Nephron progenitor cell (in vitro differentiated cells): Measurements from ENCODE around the gene ARID1B.
A peak's percentile ranks its signal among the peaks of the same experiment; 100 is the strongest.

Source experiments
- DNase-seq: peaks from one replicate; pipeline ENCODE4 v3.0.0; 2021
- H3K27ac Mint-ChIP-seq: 2 replicates; pipeline ENCODE4 v1.8.0; 2021; ENCODE audit warnings: mild to moderate bottlenecking, moderate library complexity, mixed read lengths
- H3K27me3 Mint-ChIP-seq: 2 replicates; pipeline ENCODE4 v1.8.0; 2021; ENCODE audit warnings: mild to moderate bottlenecking, low read depth, mixed read lengths; ENCODE audit not compliant: poor library complexity
- H3K36me3 Mint-ChIP-seq: 2 replicates; pipeline ENCODE4 v1.8.0; 2021; ENCODE audit warnings: low read depth, mixed read lengths
- H3K4me1 Mint-ChIP-seq: 2 replicates; pipeline ENCODE4 v1.8.0; 2021; ENCODE audit warnings: mixed read lengths
- H3K4me3 Mint-ChIP-seq: 2 replicates; pipeline ENCODE4 v1.8.0; 2021; ENCODE audit warnings: mild to moderate bottlenecking, moderate library complexity, mixed read lengths
- H3K9me3 Mint-ChIP-seq: 2 replicates; pipeline ENCODE4 v1.8.0; 2021; ENCODE audit warnings: mild to moderate bottlenecking, moderate library complexity, mixed read lengths
- TF ChIP-seq, protein P1 (sequence below): fragments of 200-600 bp; sonication (generic); IDR thresholded peaks from 2 replicates; pipeline ENCODE4 v1.5.0; 2021; ENCODE audit warnings: antibody characterized with exemption

ARID1B gene

DNA sequence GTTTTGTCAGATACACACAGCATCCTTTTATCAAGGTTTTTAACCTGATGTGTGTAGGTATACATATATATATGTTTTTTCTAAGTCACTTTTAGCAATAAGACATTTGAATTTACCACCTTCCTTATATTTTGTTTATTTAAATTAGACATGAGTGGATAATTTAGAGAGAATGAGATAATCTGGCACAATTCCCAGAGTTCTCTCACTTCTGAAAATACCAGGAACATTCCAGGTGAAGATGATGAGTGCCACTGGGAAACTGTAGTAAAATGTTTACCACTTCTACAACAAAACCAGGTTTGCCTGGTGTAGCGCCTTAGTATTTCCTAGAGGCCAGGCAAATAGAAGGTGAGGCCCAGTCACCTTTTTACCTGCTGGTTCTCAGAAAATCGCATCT is 356.7 kb downstream of the ARID1B start:
- Mint-ChIP-seq H3K4me3 (no peak overlapping the region), H3K27me3 (peaks cover 6% of the 10 kb centered on the region), H3K4me1 (peaks cover 12% of the 10 kb centered on the region), H3K36me3 (peaks cover 62% of the 10 kb centered on the region), H3K9me3 (no peaks in the 10 kb centered on the region), H3K27ac (no peak overlapping the region)
- DNase-seq, result no peak
- TF ChIP-seq, protein P1, sequence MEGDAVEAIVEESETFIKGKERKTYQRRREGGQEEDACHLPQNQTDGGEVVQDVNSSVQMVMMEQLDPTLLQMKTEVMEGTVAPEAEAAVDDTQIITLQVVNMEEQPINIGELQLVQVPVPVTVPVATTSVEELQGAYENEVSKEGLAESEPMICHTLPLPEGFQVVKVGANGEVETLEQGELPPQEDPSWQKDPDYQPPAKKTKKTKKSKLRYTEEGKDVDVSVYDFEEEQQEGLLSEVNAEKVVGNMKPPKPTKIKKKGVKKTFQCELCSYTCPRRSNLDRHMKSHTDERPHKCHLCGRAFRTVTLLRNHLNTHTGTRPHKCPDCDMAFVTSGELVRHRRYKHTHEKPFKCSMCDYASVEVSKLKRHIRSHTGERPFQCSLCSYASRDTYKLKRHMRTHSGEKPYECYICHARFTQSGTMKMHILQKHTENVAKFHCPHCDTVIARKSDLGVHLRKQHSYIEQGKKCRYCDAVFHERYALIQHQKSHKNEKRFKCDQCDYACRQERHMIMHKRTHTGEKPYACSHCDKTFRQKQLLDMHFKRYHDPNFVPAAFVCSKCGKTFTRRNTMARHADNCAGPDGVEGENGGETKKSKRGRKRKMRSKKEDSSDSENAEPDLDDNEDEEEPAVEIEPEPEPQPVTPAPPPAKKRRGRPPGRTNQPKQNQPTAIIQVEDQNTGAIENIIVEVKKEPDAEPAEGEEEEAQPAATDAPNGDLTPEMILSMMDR, result no peak

DNA sequence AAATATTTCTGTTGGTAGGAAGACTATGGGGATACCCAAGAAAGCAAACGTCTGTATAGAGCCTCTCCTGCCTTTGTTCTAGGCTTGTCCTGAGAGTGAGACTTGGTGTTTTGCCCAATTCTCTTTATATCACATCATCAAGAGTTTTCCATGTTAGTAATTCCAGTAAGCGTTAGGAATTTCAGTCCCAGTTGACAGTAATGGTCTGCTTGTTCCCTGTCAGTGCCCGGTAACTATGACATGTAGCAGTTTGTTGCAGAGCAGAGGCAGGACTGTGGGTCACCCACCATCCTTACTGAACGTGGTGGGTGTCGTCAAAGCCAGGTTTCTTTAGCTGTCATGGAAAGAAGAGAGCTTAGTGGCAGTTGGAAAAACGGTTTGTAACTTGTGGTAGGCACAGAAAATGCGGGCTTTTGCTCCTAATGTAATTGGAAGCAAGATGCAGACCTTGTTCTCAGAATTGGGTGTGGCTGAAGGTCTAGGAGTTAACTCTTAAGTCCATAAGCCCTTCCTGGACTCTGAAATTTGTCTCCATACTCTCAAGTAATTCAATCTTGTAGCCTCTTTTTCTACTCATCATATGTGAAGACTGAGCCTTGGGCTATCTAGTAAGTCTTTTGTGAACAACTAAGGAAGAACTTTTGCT is 357.3 kb downstream of the ARID1B start:
- peaks cover 63% of the 10 kb centered on the region for H3K36me3 Mint-ChIP-seq
- no peak overlapping the region for H3K27ac Mint-ChIP-seq
- TF ChIP-seq, protein P1, result no peak
- no peak overlapping the region for H3K4me3 Mint-ChIP-seq
- DNase-seq, result no peak
- no peaks in the 10 kb centered on the region for H3K9me3 Mint-ChIP-seq
- peaks cover 6% of the 10 kb centered on the region for H3K27me3 Mint-ChIP-seq
- H3K4me1 Mint-ChIP-seq, result peaks cover 12% of the 10 kb centered on the region

DNA sequence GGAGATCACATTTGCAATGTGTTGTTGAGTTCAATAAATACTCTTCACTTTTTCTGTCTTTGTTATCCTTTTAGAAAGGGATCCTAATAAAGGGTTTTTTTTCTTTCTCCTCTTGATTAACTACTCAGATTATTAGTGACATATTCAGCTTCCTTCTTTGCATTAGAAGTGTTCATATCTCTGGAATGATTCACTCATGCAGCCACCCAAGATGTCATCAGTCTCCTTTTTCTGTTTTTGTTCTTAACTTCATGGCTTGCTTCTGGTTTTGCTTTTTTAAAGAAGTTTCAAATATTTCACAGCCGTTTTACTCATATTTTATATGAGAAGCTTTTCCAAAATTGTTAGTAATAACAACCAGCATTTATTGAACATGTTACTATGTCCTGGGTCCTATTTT is 358.5 kb downstream of the ARID1B start:
- TF ChIP-seq, protein P1, result no peak
- peaks cover 12% of the 10 kb centered on the region for H3K4me1 Mint-ChIP-seq
- DNase-seq, result no peak
- no peak overlapping the region for H3K27ac Mint-ChIP-seq
- no peaks in the 10 kb centered on the region for H3K9me3 Mint-ChIP-seq
- peaks cover 6% of the 10 kb centered on the region for H3K27me3 Mint-ChIP-seq
- H3K36me3 Mint-ChIP-seq, result peaks cover 69% of the 10 kb centered on the region
- no peak overlapping the region for H3K4me3 Mint-ChIP-seq

DNA sequence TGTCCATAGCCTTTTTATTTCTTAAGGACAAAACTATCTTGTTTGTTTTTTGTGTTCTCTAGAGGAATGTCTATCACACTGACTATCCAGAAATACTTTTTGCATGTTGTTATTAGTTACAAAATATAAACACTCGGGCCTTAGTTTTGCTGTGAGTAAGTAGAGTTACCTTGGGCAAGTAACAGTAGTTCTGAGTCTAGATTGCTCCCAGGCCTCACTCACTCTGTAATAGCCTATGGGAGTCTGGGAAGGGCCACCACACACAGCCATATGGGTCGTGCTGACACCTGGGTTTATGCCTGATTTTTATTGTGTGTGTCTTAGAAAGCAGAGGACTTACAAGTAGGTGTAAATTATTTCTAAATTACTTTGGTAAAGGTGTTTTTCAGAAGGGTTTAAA is 360.3 kb downstream of the ARID1B start:
- Mint-ChIP-seq H3K4me3 (no peak overlapping the region), H3K9me3 (no peaks in the 10 kb centered on the region), H3K4me1 (no peaks in the 10 kb centered on the region), H3K27ac (no peak overlapping the region), H3K36me3 (peaks cover 70% of the 10 kb centered on the region), H3K27me3 (no peaks in the 10 kb centered on the region)
- DNase-seq, result no peak
- TF ChIP-seq, protein P1, result no peak

DNA sequence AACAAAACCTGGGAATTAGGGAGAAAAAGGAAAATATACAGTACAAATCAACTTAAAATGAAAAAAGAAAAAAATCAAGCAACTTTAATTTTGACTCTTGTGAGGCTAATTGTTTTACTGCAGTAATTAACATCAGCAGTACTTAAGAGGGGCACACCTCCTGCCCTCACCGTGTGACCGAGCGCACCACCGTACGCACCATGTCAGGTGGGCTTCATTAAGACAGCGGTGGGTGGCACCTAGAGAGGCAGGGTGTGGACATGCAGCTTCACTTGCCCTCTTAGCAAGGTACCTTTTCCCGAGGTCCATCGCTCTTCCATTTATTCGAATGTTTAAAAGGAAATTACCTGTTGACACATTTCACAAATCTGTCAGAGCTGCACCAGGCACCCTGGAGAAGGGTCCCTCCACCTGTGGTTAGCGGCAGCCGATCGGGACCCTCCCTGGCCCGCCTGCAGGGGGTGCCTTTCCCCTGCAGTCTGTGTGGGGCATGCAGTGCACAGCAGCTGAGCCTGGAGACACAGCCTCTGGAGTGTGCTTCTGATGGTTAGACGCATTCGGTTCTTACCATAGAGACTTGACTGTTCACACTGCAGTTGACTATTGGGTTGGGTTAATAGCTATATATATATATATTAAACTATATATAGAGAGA is 362.0 kb downstream of the ARID1B start:
- no peak for DNase-seq
- Mint-ChIP-seq H3K4me3 (no peak overlapping the region), H3K9me3 (no peaks in the 10 kb centered on the region), H3K27ac (no peak overlapping the region), H3K36me3 (peaks cover 69% of the 10 kb centered on the region), H3K4me1 (peaks cover 12% of the 10 kb centered on the region), H3K27me3 (no peaks in the 10 kb centered on the region)
- TF ChIP-seq, protein P1, result peak; percentile 37
